ENCODE measurements around the gene WDR64. TPM values are rescaled to one million over a fixed set of nuclear protein-coding genes. Genes with fewer than 3 reads are reported as not detected.

Gene WDR64
- total RNA-seq, 1 experiment from 2014 or later = not detected

DNA sequence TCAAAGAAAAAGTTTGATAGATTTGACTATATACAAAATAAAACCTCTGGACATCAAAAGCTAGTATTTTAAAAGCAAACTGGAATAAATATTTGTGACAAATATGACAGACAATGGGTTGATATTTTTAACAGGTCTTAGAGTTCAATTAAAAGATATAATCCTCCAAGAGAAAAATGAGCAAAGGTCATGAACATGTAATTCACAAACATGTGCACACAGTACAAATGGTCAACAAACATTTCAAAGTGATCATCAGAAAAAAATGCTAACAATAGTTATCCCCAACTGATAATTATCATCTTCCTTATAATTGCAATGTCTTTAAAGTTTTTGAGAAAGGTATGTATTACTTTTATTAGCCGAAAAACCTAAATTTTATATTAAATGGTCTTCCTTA, 32.0 kb downstream of the WDR64 start:
- H3K27me3 ChIP-seq (replicated peaks; ENCODE audit: insufficient read depth, low read depth, low read length, poor library complexity) = no peaks in the 10 kb centered on the region

GRCh38 chr1:241688940-241689368, 36.9 kb downstream of the WDR64 start:
- no TSS peak for BruUV-seq (replicated peaks)
- Histone ChIP-seq H3K36me3 (ENCODE audit: insufficient read depth, low read length, poor library complexity, severe bottlenecking) (no peaks in the 10 kb centered on the region), H3K27me3 (replicated peaks; ENCODE audit: insufficient read depth, low read depth, low read length, poor library complexity) (no peaks in the 10 kb centered on the region), H3K27ac (ENCODE audit: low read depth, low read length, poor library complexity, severe bottlenecking) (no peak overlapping the region), H3K9me3 (ENCODE audit: low read depth, low read length, poor library complexity, severe bottlenecking) (no peaks in the 10 kb centered on the region), H3K4me3 (ENCODE audit: low read depth, low read length, poor library complexity, severe bottlenecking) (no peak overlapping the region), H3K4me1 (ENCODE audit: insufficient read depth, low read length, poor library complexity, severe bottlenecking) (no peaks in the 10 kb centered on the region)
- TF ChIP-seq EZH2 (IDR thresholded peaks at IDR 0.05; ENCODE audit: borderline replicate concordance, low read depth, low read length, poor library complexity, severe bottlenecking) = no peak
- TF ChIP-seq, protein P1, sequence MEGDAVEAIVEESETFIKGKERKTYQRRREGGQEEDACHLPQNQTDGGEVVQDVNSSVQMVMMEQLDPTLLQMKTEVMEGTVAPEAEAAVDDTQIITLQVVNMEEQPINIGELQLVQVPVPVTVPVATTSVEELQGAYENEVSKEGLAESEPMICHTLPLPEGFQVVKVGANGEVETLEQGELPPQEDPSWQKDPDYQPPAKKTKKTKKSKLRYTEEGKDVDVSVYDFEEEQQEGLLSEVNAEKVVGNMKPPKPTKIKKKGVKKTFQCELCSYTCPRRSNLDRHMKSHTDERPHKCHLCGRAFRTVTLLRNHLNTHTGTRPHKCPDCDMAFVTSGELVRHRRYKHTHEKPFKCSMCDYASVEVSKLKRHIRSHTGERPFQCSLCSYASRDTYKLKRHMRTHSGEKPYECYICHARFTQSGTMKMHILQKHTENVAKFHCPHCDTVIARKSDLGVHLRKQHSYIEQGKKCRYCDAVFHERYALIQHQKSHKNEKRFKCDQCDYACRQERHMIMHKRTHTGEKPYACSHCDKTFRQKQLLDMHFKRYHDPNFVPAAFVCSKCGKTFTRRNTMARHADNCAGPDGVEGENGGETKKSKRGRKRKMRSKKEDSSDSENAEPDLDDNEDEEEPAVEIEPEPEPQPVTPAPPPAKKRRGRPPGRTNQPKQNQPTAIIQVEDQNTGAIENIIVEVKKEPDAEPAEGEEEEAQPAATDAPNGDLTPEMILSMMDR (conservative IDR thresholded peaks at IDR 0.05; ENCODE audit: low read depth, low read length) = no peak
- ChIA-PET POLR2A (ENCODE audit: low non-redundant PET) (no interaction called here), CTCF (no interaction called here)
- intact Hi-C loops (cut with micrococcal nuclease; ENCODE audit: unreplicated experiment) = no loop called here
- no peak for DNase-seq (ENCODE audit: low spot score)

More for the DNA sequence above, 32.0 kb downstream of the WDR64 start:
- CTCF ChIA-PET = no interaction called here
- Histone ChIP-seq H3K36me3 (ENCODE audit: insufficient read depth, low read length, poor library complexity, severe bottlenecking) (no peaks in the 10 kb centered on the region), H3K4me3 (ENCODE audit: low read depth, low read length, poor library complexity, severe bottlenecking) (no peak overlapping the region), H3K4me1 (ENCODE audit: insufficient read depth, low read length, poor library complexity, severe bottlenecking) (peaks cover 2% of the 10 kb centered on the region), H3K27ac (ENCODE audit: low read depth, low read length, poor library complexity, severe bottlenecking) (no peak overlapping the region), H3K9me3 (ENCODE audit: low read depth, low read length, poor library complexity, severe bottlenecking) (no peaks in the 10 kb centered on the region)
- DNase-seq (ENCODE audit: low spot score) = no peak
- POLR2A ChIA-PET (ENCODE audit: low non-redundant PET) = interaction anchor here (0.8 kb wide), 1 partner anchor 13 kb away, joined by 5 read pairs; no protein-coding TSS in a partner anchor
- intact Hi-C loops (cut with micrococcal nuclease; ENCODE audit: unreplicated experiment) = no loop called here
- TF ChIP-seq EZH2 (IDR thresholded peaks at IDR 0.05; ENCODE audit: borderline replicate concordance, low read depth, low read length, poor library complexity, severe bottlenecking) = no peak
- TF ChIP-seq, protein P1 (conservative IDR thresholded peaks at IDR 0.05; ENCODE audit: low read depth, low read length) = no peak
- BruUV-seq (replicated peaks) = no TSS peak

- H3K9me3 ChIP-seq (ENCODE audit: low read depth, low read length, poor library complexity, severe bottlenecking) = no peaks in the 10 kb centered on the region
- no peak for DNase-seq (ENCODE audit: low spot score)
- no peak overlapping the region for H3K4me3 ChIP-seq (ENCODE audit: low read depth, low read length, poor library complexity, severe bottlenecking)
- no peak for TF ChIP-seq EZH2 (IDR thresholded peaks at IDR 0.05; ENCODE audit: borderline replicate concordance, low read depth, low read length, poor library complexity, severe bottlenecking)
- TF ChIP-seq, protein P1 (conservative IDR thresholded peaks at IDR 0.05; ENCODE audit: low read depth, low read length) = no peak
- no TSS peak for BruUV-seq (replicated peaks)
- H3K27me3 ChIP-seq (replicated peaks; ENCODE audit: insufficient read depth, low read depth, low read length, poor library complexity) = no peaks in the 10 kb centered on the region
- H3K4me1 ChIP-seq (ENCODE audit: insufficient read depth, low read length, poor library complexity, severe bottlenecking) = peaks cover 5% of the 10 kb centered on the region
- H3K27ac ChIP-seq (ENCODE audit: low read depth, low read length, poor library complexity, severe bottlenecking) = no peak overlapping the region
- ChIA-PET POLR2A (ENCODE audit: low non-redundant PET) (no interaction called here), CTCF (no interaction called here)
- intact Hi-C loops (cut with micrococcal nuclease; ENCODE audit: unreplicated experiment) = no loop called here
- no peaks in the 10 kb centered on the region for H3K36me3 ChIP-seq (ENCODE audit: insufficient read depth, low read length, poor library complexity, severe bottlenecking)
Measured at GRCh38 chr1:241695246-241696171, 43.4 kb downstream of the WDR64 start.

Measured in A673 (cell line).